Mesothelial cell of epicardium (in vitro differentiated cells): ENCODE measurements around the gene ZNF154. TPM values are rescaled to one million over a fixed set of nuclear protein-coding genes. Genes with fewer than 3 reads are reported as not detected.
"Not testable (repeated sequence)": the region's sequence is repeated elsewhere in the genome, so short reads cannot be mapped to it uniquely, and the experiment has no call there.

Experiments
- DNase-seq, 2 experiments: peaks; one replicate each; pipeline ENCODE4 v3.0.0; 2021; ENCODE audit warnings: low spot score in 2 of 2; ENCODE audit not compliant: unreplicated experiment in 2 of 2
- H3K27ac Mint-ChIP-seq: 2 replicates; pipeline ENCODE4 v1.8.0; 2021; ENCODE audit warnings: mixed read lengths
- H3K27me3 Mint-ChIP-seq: 2 replicates; pipeline ENCODE4 v1.8.0; 2021; ENCODE audit warnings: low read depth, mixed read lengths
- H3K36me3 Mint-ChIP-seq: 2 replicates; pipeline ENCODE4 v1.8.0; 2021; ENCODE audit warnings: mixed read lengths
- H3K4me1 Mint-ChIP-seq: 2 replicates; pipeline ENCODE4 v1.8.0; 2021; ENCODE audit warnings: mixed read lengths
- H3K4me3 Mint-ChIP-seq: 2 replicates; pipeline ENCODE4 v1.8.0; 2021; ENCODE audit warnings: mild to moderate bottlenecking, moderate library complexity, mixed read lengths
- H3K9me3 Mint-ChIP-seq: 2 replicates; pipeline ENCODE4 v1.8.0; 2021; ENCODE audit warnings: mixed read lengths
- CTCF ChIP-seq: fragments of 200-600 bp; sonication (generic); IDR thresholded peaks from one replicate; pipeline ENCODE4 v1.5.0; 2021; ENCODE audit warnings: antibody characterized with exemption; ENCODE audit not compliant: unreplicated experiment
- total RNA-seq: library from RNA; stranded (reverse); gene quantifications from 3 replicates; pipeline ENCODE4 v1.2.1, GENCODE V29; 2021

Gene ZNF154
- total RNA-seq, 1 donor from 2014 or later, result 42.7 TPM

GRCh38 chr19:57747472-57747807 is 38.4 kb upstream of the ZNF154 start:
- Mint-ChIP-seq H3K9me3 (peaks cover 31% of the 10 kb centered on the region), H3K27ac (peak overlapping the region; percentile 96), H3K36me3 (peaks cover 44% of the 10 kb centered on the region), H3K4me1 (peaks cover 15% of the 10 kb centered on the region), H3K4me3 (peak overlapping the region; percentile 99), H3K27me3 (no peaks in the 10 kb centered on the region)
- TF ChIP-seq CTCF, result no peak
- no peak for DNase-seq

- H3K9me3 Mint-ChIP-seq, result peaks cover 26% of the 10 kb centered on the region
Observed at GRCh38 chr19:57746580-57747471, 37.8 kb upstream of the ZNF154 start, which contains the start of gene ZNF776. Gene ZNF776, plus strand, starts transcription at chr19:57746815. Its CDS starts 244 bp downstream, at chr19:57747059.

GRCh38 chr19:57738770-57739169 is 29.8 kb upstream of the ZNF154 start:
- peaks cover 12% of the 10 kb centered on the region for H3K9me3 Mint-ChIP-seq
- H3K4me3 Mint-ChIP-seq, H3K27ac Mint-ChIP-seq, DNase-seq, H3K36me3 Mint-ChIP-seq, H3K27me3 Mint-ChIP-seq, H3K4me1 Mint-ChIP-seq: not testable (repeated sequence)

More at GRCh38 chr19:57746580-57747471, 37.8 kb upstream of the ZNF154 start, which contains the start of gene ZNF776:
- Mint-ChIP-seq H3K4me3 (peak within 1 kb of the TSS; percentile 99), H3K4me1 (peaks cover 15% of the 10 kb centered on the region), H3K36me3 (peaks cover 38% of the 10 kb centered on the region), H3K27ac (peak within 1 kb of the TSS; percentile 96), H3K27me3 (no peaks in the 10 kb centered on the region)
- no peak for TF ChIP-seq CTCF
- DNase-seq, result peak; percentile 63 to 73

- not testable (repeated sequence) for H3K4me1 Mint-ChIP-seq, H3K27me3 Mint-ChIP-seq, H3K27ac Mint-ChIP-seq, H3K36me3 Mint-ChIP-seq, H3K4me3 Mint-ChIP-seq
- peaks cover 17% of the 10 kb centered on the region for H3K9me3 Mint-ChIP-seq
- DNase-seq, result peak in 1 of 2 experiments; percentile 66
Observed at GRCh38 chr19:57738320-57738719, 29.3 kb upstream of the ZNF154 start.

- Mint-ChIP-seq H3K27ac (no peak overlapping the region), H3K4me1 (peaks cover 1% of the 10 kb centered on the region), H3K4me3 (no peak overlapping the region), H3K9me3 (peaks cover 66% of the 10 kb centered on the region), H3K27me3 (no peaks in the 10 kb centered on the region), H3K36me3 (peaks cover 78% of the 10 kb centered on the region)
- DNase-seq, result no peak
- TF ChIP-seq CTCF, result no peak
Observed at GRCh38 chr19:57720878-57721277, 11.9 kb upstream of the ZNF154 start.

- no peak for DNase-seq
- Mint-ChIP-seq H3K9me3 (peaks cover 70% of the 10 kb centered on the region), H3K4me3 (no peak overlapping the region), H3K36me3 (peaks cover 81% of the 10 kb centered on the region), H3K27me3 (no peaks in the 10 kb centered on the region), H3K4me1 (peaks cover 1% of the 10 kb centered on the region), H3K27ac (no peak overlapping the region)
- TF ChIP-seq CTCF, result no peak
Observed at GRCh38 chr19:57719901-57720519, 11.0 kb upstream of the ZNF154 start.
